Small intestine (tissue), 7 donors: ENCODE data around the gene SLC9A9. TPM values are rescaled to one million over a fixed set of nuclear protein-coding genes. Genes with fewer than 3 reads are reported as not detected.

Experiments
- DNase-seq, 2 donors: peaks; one replicate each; pipeline versions ENCODE4 v3.0.0 to v3.0.0-alpha.2; 2013
- FAIRE-seq: peaks from 2 replicates; lab custom pipeline; 2012; peaks lifted over from hg19 to GRCh38; lab: Jason Lieb, UNC
- H3K27ac ChIP-seq, 3 donors: one replicate each; pipeline ENCODE4 v1.5.1; 2013; ENCODE audit warnings: low read length in 2 of 3, mild to moderate bottlenecking in 2 of 3, control low read depth in 1 of 3, inconsistent platforms in 1 of 3, low read depth in 1 of 3, moderate library complexity in 1 of 3
- H3K27me3 ChIP-seq, 3 donors: one replicate each; pipeline ENCODE4 v1.6.1; 2013; ENCODE audit warnings: low read length in 3 of 3, inconsistent platforms in 1 of 3; ENCODE audit not compliant: control insufficient read depth in 3 of 3, insufficient read depth in 3 of 3
- H3K36me3 ChIP-seq, 3 donors: one replicate each; pipeline ENCODE4 v1.6.1; 2013; ENCODE audit warnings: low read length in 3 of 3, inconsistent platforms in 1 of 3, low read depth in 1 of 3, mild to moderate bottlenecking in 1 of 3, moderate library complexity in 1 of 3; ENCODE audit not compliant: control insufficient read depth in 3 of 3, insufficient read depth in 2 of 3
- H3K4me1 ChIP-seq, 3 donors: one replicate each; pipeline ENCODE4 v1.6.1; 2013; ENCODE audit warnings: low read length in 2 of 3, inconsistent platforms in 1 of 3, low read depth in 1 of 3, mild to moderate bottlenecking in 1 of 3, moderate library complexity in 1 of 3; ENCODE audit not compliant: control insufficient read depth in 3 of 3, insufficient read depth in 2 of 3
- H3K4me3 ChIP-seq, 3 donors: one replicate each; pipeline ENCODE4 v1.5.1; 2013; ENCODE audit warnings: low read length in 3 of 3, control low read depth in 1 of 3, inconsistent platforms in 1 of 3, low read depth in 1 of 3, mild to moderate bottlenecking in 1 of 3, moderate library complexity in 1 of 3
- H3K9me3 ChIP-seq, 2 donors: one replicate each; pipeline ENCODE4 v1.6.1; 2013; ENCODE audit warnings: low read depth in 1 of 2, low read length in 1 of 2; ENCODE audit not compliant: control insufficient read depth in 2 of 2, insufficient read depth in 1 of 2
- WGBS, 3 donors: extraction: QIAGEN DNeasy Blood & Tissue Kit; methylation state at CpG; one replicate each; pipeline ENCODE4 v1.1.7; 2013; 5-methylcytosine and 5-hydroxymethylcytosine counted together
- polyA plus RNA-seq, 4 donors: library from polyadenylated mRNA; stranded (reverse) in 3 of 4; unstranded in 1 of 4; fragments of 200-250 nt in 3 of 4; fragments of 120-200 nt in 1 of 4; gene quantifications; one replicate each; pipeline versions ENCODE4 v1.2.1 to v1.2.3, GENCODE V29; 2013
- donor health status: healthy with polysubstance abuse.
- donor health status: control.
- donor health status: control.
- donor health status: Bipolar disorder and iron deficiency.
- donor health status: healthy.

Gene SLC9A9
- polyA plus RNA-seq, 4 donors, result 1.4 to 4.6 (median 4.1) TPM; not detected in 1

- Histone ChIP-seq H3K36me3 (no peaks in the 10 kb centered on the region), H3K9me3 (no peaks in the 10 kb centered on the region), H3K4me1 (no peaks in the 10 kb centered on the region), H3K27ac (no peak overlapping the region), H3K4me3 (no peak overlapping the region), H3K27me3 (peaks cover 0 to 2% (median 0%) of the 10 kb centered on the region in 3 donors)
- 74 to 92% (median 81%) methylated on average over 1 of the region's 1 CpG for WGBS, 3 donors
- DNase-seq, result no peak
- FAIRE-seq, result no peak
These were observed 625.3 kb downstream of the SLC9A9 start for GRCh38 chr3:143222981-143223380.

GRCh38 chr3:143222505-143222904 lies 625.8 kb downstream of the SLC9A9 start:
- Histone ChIP-seq H3K9me3 (no peaks in the 10 kb centered on the region), H3K27me3 (peaks cover 0 to 2% (median 0%) of the 10 kb centered on the region in 3 donors), H3K4me1 (no peaks in the 10 kb centered on the region), H3K36me3 (no peaks in the 10 kb centered on the region), H3K27ac (no peak overlapping the region), H3K4me3 (no peak overlapping the region)
- DNase-seq (no peak), FAIRE-seq (no peak)
- 67 to 79% (median 75%) methylated on average over 3 of the region's 3 CpGs for WGBS, 3 donors

- H3K27ac ChIP-seq, result no peak overlapping the region
- peaks cover 0 to 2% (median 0%) of the 10 kb centered on the region in 3 donors for H3K27me3 ChIP-seq
- 86 to 89% (median 88%) methylated on average over 3 of the region's 3 CpGs for WGBS, 3 donors
- H3K4me1 ChIP-seq, result no peaks in the 10 kb centered on the region
- H3K4me3 ChIP-seq, result no peak overlapping the region
- H3K9me3 ChIP-seq, result no peaks in the 10 kb centered on the region
- no peak for FAIRE-seq
- no peaks in the 10 kb centered on the region for H3K36me3 ChIP-seq
- DNase-seq, result no peak
These were observed 626.8 kb downstream of the SLC9A9 start for GRCh38 chr3:143221446-143221845.

GRCh38 chr3:143220741-143221140 lies 627.5 kb downstream of the SLC9A9 start:
- WGBS, 3 donors, result 84 to 92% (median 88%) methylated on average over 3 of the region's 3 CpGs
- no peak for FAIRE-seq

GRCh38 chr3:143218166-143218835 lies 630.0 kb downstream of the SLC9A9 start:
- DNase-seq, result no peak
- Histone ChIP-seq H3K4me3 (no peak overlapping the region), H3K27ac (no peak overlapping the region), H3K9me3 (no peaks in the 10 kb centered on the region), H3K4me1 (no peaks in the 10 kb centered on the region), H3K36me3 (no peaks in the 10 kb centered on the region), H3K27me3 (peaks cover 0 to 2% (median 0%) of the 10 kb centered on the region in 3 donors)
- no peak for FAIRE-seq
- WGBS, 3 donors, result 77 to 89% (median 80%) methylated on average over 2 of the region's 2 CpGs

More at GRCh38 chr3:143220741-143221140, 627.5 kb downstream of the SLC9A9 start:
- no peaks in the 10 kb centered on the region for H3K36me3 ChIP-seq
- peaks cover 0 to 2% (median 0%) of the 10 kb centered on the region in 3 donors for H3K27me3 ChIP-seq
- H3K27ac ChIP-seq, result no peak overlapping the region
- no peaks in the 10 kb centered on the region for H3K9me3 ChIP-seq
- no peaks in the 10 kb centered on the region for H3K4me1 ChIP-seq
- H3K4me3 ChIP-seq, result no peak overlapping the region
- DNase-seq, result no peak

GRCh38 chr3:143217283-143217682 lies 631.0 kb downstream of the SLC9A9 start:
- DNase-seq (no peak), FAIRE-seq (no peak)
- peaks cover 0 to 2% (median 0%) of the 10 kb centered on the region in 3 donors for H3K27me3 ChIP-seq
- no peak overlapping the region for H3K27ac ChIP-seq
- no peak overlapping the region for H3K4me3 ChIP-seq
- no peaks in the 10 kb centered on the region for H3K4me1 ChIP-seq
- no peaks in the 10 kb centered on the region for H3K9me3 ChIP-seq
- H3K36me3 ChIP-seq, result no peaks in the 10 kb centered on the region

GRCh38 chr3:143216709-143217182 lies 631.5 kb downstream of the SLC9A9 start:
- FAIRE-seq (no peak), DNase-seq (peak in 1 of 2 donors; percentile 1)
- Histone ChIP-seq H3K36me3 (no peaks in the 10 kb centered on the region), H3K9me3 (no peaks in the 10 kb centered on the region), H3K27ac (no peak overlapping the region), H3K4me1 (no peaks in the 10 kb centered on the region), H3K27me3 (peaks cover 0 to 2% (median 0%) of the 10 kb centered on the region in 3 donors), H3K4me3 (no peak overlapping the region)
- 50 to 71% (median 54%) methylated on average over 3 of the region's 3 CpGs for WGBS, 3 donors
